DOHH2 (cell line): ENCODE data around the gene SHE.
"Not testable (repeated sequence)": the region's sequence is repeated elsewhere in the genome, so short reads cannot be mapped to it uniquely, and the experiment has no call there.

Source experiments
- CTCF ChIP-seq: fragments of 200-600 bp; sonication (generic); IDR thresholded peaks from one replicate; pipeline ENCODE4 v1.5.1; 2014; ENCODE audit warnings: antibody characterized with exemption, mild to moderate bottlenecking, low read depth, low read length; ENCODE audit not compliant: poor library complexity, severe bottlenecking
- EZH2phosphoT487 ChIP-seq: fragments of 200-600 bp; sonication (generic); IDR thresholded peaks from 2 replicates; pipeline ENCODE4 v1.6.1; 2017; ENCODE audit warnings: borderline replicate concordance, mild to moderate bottlenecking, antibody characterized with exemption, low read length, moderate library complexity, mixed read lengths

- TF ChIP-seq CTCF, EZH2phosphoT487: not testable (repeated sequence)
Measured at GRCh38 chr1:154486756-154487155, 15.5 kb downstream of the SHE start.
